ENCODE data around the gene MAD2L2.
A peak's percentile ranks its signal among the peaks of the same experiment; 100 is the strongest.

Gene MAD2L2

DNA sequence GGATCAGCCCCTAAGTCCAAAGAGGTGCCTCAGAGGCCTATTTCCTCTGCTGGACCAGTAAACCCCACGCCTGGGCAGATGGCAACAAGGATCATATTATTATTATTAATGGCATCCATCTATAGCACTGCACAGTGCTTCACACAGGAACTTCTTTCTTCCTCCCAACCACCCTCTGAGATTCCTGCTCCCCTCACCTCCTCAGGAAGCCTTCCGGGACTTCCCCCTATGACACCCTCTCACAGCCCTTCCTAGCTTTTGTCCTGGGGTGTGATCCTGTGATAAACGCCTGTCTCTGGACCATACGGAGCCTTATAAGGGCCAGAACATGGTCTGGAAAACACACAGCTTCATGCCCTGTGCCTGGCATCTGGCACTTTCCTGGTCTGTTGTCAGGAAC, 29.9 kb downstream of the MAD2L2 start:
- DNase-seq: no peak

DNA sequence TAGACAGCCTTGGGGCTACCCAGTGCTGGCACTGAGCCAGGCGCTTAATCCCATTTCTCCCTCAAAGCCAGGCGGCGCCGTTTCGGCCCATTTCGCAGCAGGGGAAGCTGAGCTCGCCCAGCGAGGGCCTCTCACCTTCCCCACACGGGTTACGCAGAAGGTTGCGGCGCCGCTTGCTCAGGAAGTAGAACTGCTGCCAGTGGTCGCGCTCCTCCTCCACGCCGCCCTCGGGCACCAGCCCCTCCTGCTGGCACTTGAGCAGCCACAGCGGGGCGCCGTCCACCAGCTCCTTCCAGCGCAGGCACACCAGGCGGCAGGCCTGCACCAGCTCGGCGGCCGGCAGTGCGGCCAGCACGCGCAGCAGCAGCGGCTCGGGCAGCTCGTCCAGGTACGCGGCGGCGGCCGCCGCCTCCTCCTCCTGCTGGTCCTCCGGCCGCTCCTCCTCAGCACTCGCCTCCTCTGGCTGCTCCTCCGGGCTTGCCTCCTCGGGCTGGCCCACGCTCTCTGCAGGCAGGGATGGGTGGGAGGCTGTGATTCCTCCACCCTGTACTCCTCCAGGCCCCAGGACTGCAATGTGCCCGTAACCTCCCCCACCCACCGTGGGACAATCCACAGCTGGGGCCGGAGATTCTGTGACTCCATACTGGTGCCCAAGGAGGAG, 30.5 kb downstream of the MAD2L2 start:
- DNase-seq: no peak

DNA sequence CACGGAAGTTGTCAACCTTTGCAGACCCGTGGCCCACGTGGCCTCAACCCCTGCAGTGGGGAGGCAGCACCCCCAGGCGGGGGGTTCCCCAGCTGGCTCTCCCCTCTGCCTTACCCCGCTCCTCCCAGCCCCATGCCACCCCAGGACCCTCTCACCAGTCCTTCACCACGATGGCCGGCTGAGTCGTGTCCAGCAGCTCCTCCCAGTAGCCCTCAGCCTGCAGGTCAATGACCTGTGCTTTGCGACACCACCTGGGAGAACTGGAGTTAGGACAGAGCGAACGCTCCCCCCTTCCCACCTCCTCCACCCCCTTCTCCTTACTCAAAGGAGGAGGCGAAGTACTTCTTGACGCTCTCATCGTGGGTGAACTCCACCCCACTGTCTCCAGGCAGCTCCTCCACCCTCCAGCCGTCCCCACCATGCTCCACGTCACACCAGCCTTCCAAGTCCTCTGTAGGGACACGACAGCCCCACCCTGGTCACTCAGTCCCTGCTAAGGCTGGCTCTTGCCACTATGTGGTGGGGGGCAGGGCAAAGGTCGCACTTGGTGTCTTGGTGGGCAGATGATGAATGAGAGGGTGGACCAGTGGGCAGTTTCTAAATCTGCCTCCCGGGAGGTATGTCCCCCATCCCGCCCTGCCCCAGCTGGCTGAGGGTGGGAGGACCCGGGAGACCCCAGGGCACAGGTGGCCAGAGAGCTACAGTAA, 31.2 kb downstream of the MAD2L2 start:
- DNase-seq: no peak

DNA sequence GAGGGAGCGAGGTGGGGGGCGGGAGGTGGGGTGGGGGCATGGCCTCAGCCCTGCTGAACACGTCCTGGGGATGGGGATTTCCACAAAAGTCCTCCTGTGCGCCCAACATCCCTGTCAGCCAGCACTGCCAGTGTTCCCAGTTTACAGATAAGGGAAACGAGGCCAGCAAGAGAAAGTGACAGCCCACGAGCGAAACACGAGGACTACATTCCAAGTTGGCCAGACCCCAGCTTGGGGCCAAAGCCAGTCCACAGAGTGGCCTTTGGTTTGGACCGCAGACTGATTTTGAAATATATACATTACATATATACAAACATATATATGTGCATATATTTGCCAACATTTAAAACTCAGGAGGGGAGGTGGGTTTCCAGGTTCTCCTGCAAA, 31.7 kb downstream of the MAD2L2 start:
- no peak for DNase-seq

DNA sequence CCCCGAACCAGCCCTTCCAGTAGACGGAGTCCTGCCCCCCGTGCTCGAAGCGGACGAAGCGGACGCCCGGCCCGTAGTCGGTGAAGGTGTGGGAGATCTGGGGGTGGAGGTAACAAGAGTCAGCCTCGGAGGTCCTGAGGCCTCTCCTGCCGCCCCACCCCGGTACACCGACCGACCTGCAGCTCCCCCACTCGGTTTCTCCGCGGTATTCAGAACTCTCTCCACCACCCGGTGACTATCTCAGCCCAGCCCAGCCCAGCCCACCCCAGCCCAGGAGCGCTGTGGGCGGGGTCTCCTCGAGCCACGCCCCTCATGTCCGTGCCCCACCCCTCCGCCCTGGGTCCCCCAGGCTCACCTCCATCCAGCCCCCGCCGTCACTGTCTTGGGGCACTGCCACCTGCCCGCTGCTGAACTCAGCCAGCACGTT, 32.2 kb downstream of the MAD2L2 start:
- no peak for DNase-seq

DNA sequence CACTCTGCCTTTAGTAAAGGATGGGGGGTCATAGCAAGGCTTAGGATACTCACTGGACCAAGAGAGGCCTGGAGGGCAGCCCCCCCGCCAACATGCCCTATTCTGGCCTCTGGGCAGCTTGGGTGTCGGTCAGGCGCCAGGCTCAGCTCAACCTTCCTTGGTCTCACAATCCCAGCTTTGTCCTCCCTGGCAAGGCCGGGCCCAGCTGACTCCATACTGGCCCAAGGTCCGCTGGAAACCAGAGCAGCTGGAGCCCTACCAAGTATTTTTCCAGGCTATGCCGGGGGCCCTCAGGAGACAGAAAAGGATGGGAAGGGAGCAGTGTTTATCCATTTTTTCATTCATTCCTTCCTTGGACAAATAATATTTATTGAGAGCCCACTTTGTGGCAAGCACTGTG, 32.9 kb downstream of the MAD2L2 start:
- DNase-seq: no peak

DNA sequence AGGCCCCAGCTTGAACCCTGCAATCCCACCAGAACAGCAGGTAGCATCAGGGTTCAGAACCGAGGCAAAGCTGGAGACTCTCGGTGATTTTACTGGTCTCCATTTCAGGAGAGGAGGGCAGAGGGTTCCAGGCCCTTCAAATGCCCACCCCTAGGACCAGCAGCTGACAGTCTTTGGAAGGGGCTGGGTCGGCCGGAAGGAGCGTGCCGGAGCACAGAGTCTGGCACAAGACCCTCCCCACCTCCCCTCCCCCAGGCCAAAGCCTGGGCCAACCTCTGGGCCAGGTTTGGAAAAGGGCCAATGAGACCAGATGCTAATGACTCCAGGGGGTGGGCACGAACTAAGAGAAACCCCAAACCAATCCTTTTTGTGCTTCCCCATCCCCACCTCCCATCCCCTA, 33.6 kb downstream of the MAD2L2 start:
- DNase-seq: no peak

DNA sequence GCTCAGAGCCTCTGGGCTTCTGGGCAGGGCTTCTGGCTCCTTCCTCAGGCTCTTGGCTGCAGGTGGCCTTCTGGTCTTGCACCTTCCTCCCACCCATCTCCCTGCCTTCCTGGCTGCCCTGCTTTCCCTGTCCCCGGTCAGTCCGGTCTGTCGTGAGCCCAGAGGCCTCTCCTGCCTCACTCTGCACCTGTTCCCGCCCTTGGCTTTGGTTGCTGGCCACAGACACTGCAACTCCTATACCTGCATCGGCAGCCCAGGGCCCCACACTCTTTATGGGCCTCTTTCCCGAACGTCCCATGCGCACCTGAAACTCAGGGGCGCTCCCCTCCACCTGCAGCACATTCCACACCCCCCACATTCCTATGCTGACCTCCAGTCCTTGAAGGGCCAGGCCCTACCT, 34.6 kb downstream of the MAD2L2 start:
- no peak for DNase-seq

DNA sequence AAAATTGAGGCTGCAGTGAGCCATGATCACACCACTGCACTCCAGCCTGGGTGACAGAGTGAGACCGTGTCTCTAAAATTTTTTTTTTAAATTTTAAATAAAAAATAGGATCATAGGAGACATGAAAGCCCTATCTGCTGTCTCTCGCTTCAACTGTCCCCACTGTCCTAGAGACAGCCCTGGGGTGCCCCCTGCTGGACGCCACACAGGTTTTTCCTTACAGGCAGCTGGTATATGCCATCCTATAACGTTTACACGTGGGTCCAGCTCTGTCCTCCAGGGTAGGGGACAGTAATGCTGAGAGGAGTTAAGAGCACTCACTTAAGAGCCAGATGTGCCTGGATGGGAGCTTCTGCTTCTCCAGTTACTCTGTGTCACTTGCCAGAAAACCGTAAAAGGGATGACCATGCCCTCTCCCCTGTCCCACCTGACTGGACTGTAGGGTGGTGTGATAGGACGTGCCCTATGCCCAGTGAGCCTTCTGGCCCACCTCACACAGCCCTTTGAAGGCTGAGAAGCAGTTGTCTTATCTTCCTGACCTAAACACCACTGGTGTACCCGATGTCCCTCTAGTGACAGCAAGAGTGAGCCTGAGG, 35.2 kb downstream of the MAD2L2 start:
- DNase-seq: peak; percentile 81 to 91

DNA sequence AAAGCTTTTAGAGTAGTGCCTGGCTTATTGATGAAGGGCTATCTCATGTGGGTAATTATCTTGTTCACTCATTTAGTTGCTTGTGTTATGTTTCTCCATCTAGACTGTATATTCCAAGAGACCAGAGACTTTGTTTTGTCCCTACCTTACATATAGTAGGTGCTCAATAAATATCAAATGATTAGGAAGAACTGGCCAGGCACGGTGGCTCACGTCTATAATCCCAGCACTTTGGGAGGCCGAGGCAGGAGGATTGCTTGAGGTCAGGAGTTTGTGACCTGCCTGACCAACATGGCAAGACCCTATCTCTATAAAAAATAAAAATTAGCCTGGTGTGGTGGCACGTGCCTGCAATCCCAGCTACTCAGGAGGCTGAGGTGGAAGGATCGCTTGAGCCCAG, 35.7 kb downstream of the MAD2L2 start:
- no peak for DNase-seq

DNA sequence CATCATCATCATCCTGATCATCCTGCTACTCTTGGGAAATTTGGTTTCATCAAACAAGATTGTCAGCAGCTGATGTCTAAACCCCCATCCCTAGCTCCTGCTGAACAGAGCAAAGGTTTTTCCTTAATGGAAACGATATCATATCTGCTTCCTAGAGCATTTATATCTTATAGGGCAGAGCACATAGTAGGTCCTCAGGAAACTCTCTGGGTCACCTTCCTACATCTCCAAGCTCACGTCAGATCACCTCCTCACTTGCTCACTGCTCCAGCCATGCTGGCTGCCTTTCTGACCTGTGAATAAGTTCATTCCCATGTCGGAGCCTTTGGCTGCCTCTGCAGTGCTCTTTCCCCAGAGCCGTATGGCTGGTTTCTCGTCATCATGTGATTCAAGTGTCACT, 37.2 kb downstream of the MAD2L2 start:
- DNase-seq: no peak

DNA sequence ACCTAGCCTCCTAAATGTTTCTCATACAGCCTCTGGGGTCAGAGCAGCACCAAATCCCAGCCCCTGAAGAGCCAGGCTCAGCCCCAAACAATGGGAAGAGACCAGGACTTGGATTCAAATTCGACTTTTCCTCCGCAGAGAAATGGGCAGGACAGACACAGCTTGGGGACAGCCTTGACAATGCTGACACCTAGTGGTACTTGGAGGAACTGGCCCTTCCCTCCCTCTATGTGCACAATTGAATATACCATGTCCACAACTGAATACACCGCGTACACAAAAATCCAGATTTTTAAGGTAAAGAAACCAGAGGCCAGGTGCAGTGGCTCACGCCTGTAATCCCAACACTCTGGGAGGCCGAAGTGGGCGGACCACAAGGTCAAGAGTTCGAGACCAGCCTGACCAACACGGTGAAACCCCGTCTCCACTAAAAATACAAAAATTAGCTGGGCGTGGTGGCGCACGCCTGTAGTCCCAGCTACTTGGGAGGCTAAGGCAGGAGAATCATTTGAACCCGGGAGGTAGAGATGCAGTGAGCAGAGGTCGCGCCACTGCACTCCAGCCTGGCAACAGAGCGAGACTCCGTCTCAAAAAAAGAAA, 38.4 kb downstream of the MAD2L2 start:
- peak; percentile 58 to 82 for DNase-seq

DNA sequence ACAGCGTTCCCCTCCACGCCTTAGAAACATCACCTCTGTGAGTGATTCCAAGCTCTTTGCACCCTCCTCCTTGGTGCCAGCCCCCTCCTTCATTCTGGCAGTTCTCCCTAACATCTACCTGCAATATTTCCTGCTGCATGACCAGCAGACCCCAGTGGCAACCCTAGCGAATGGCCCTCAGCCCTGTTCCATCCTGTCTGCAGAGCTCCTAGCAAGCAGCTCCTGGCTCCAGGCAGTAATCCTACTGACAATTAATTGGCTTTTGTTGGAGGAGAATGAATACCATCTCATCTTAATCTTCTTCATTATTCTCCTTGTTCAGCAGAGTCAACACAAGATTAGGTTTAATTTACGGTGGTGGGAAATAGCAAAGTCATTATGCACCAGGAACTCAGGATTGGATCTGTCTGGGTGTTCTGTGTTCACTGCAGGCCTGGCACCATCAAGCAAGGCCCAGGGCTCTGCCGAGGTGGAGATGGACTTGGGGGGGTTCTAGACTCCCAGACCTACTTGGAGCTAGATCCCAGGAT, 39.1 kb downstream of the MAD2L2 start:
- no peak for DNase-seq

DNA sequence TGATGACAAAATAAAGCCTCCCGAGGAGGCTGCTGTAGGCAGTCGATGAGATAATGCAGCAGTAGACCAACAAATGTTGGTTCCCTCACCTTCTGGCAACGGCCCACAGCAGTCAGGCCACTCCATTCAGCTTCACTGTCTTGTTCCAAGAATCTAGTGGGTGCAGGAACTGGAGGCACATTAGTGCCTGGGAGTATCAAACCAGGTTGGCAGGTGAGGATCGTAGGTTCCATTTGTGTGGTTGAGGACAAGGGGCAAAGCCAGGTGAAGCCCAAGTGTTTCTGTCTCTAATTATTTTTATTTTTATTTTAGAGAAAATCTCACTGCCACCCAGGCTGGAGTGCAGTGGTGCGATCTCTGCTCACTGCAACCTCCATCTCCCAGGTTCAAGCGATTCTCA, 40.0 kb downstream of the MAD2L2 start:
- DNase-seq: no peak

DNA sequence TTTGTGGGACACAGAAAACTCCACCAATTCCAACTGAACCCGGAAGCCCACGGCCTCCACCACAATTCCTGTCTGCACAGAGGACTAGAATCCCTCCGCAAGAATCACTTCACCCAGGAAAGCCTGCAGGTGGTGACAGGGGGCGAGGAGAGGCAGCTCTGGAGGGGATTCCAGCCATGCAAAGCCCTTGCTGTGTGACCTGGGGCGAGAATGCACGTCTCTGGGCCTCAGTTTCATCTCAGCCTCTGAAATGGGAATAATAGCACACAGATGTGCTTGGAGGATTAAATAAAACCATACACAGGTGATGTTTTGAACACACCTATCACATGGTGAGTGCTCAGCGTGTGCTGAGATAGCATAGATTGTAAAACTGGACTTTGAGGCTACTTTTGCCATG, 40.8 kb downstream of the MAD2L2 start:
- DNase-seq: no peak

DNA sequence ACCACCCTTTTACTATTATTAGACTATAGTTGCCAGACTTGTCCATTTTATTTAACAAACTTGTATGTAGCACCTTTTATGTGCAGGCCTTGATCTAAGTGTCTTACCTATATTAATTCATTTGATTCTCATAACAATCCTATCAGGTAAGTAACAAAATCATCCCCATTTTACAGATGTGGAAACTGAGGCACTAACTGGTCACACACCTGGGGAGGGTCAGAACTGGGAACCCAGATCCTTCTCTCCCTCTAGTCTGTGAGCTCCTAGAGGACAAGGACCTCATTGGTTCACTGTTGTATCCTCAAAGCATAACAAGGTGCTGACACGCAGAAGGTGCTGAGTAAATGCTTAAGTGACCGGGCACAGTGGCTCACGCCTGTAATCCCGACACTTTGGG, 41.6 kb downstream of the MAD2L2 start:
- DNase-seq: no peak

DNA sequence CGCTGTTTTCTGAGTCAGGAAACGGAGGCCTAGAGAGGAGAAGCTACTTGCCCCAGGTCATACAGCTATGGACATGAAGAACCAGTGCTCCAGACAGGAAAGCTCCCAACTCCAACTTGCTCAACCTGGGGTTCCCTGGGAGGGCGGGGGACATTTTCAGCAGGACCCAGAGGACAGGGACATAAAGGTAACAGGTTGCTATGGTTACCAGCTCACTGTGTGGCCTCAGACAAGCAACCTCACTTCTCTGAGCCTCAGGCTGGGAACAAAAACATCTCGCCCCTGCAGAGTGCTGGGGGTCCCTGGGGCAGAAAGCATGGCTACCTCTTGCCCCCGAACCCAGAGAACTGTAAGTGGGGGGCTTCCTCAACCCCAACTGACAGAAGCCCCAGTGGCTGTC, 42.8 kb downstream of the MAD2L2 start:
- DNase-seq: no peak

DNA sequence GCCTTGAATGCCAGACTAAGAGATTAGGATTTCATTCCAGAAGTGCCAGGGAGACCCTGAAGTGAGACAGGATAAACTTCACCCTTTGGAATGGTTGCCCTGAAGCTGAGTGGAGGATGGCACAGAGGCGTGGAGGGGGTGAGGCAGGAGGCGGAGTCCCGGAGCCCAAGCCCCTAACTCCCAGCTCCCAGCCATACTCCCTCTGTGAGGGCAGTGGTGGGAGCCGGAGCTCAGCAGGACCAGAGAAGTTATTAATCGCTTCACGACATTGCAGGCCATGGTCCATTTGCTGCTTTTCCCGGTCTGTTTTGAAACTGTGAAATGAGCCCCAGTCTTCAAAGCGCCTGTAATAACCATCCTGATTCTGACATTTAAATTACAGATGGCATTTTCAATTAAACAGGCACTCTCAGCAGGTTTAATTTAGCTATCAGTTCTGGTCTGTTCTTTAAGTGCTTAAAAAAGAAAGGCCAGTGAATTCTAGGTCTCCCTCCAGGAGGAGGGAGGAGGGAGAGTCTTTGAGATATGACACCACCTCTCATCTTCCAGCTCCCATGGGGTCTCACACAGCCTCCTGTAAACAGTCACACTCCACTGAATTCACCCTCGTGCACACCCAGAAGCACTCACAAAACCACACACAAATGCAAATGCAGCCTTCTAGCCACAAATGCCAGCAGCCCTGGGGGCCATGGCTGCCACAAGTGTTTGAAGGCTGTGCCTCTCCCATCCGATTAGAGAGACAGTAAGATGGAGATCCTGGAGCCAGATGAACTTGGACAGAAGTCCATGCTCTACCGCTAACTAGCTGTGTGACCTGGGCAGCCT, 46.4 kb downstream of the MAD2L2 start:
- DNase-seq: no peak

DNA sequence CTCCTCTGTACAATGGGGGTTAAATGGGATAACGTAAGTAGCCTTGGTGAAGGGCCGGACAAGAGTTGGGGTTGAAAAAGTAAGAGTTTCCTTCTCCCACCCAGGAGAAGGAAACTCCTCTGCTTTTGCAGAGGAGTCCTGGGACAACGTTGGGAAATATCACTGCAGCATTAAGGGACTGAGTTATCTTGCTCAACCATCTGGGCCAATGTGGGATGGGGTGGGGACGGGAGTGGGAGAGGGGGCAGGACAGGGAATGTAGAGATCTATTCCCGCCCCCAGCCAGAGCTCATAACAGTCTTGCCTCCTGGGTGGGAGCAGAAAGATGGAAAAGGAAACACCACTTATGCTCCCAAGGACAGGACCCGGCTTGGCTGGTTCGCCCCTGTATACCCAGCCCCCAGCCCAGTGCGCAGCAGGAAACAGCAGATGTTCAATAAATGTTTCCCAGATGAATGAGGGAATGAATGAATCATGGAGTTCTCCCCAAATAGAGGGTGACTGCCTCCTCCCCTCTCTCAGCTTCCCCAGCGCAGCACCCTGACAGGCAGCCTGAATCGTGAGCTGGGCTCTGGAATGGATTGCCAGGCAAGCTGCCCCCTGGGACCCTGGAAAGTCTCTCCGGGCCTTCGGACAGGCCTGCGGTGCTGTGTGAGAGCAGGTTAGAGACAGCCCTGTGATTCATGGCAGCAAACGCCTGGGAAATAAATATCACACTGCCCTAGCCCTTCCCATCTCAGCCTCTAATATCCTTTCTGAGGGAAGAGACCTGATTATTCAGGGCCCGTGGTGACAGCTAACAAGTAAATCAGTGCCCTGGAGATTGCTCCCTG, 51.5 kb downstream of the MAD2L2 start:
- DNase-seq: peak in 1 of 2 experiments; percentile 35

DNA sequence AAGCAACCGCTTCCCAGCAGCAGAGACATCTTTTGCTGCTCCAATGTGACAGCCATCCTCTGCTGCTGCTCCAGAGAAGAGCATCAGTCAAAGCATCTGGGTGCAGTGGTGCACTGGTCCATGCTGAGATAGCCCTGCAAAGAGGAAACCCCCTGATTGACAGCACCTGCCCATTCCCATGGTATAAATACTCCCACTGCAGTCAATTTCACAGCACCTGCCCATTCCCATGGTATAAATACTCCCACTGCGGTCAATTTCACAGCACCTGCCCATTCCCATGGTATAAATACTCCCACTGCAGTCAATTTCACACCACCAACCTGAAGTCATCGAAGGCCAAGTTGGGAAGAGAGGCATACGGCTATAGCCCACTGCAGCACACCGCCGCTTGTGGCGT, 52.2 kb downstream of the MAD2L2 start:
- DNase-seq: no peak

DNA sequence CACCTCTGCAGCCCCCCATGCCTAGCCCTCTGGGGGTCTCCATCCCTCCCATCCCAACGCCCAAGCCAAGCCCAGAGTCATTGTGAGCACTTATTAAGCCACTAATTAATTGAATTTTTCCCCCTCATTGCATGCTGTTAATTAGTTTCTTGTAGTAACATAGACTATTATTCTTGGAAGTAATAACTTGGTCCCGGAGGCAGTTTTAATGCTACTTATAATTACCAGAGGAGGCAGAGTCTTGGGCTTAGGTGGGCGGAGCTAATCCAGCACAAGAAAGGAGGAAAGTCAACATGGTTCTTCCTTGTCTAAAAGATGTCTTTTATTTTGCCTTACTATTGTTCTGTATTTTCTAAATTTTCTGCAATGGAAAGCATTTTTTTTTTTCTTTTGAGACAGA, 54.4 kb downstream of the MAD2L2 start:
- DNase-seq: no peak

Measured in NCI-H446 (cell line).